ENCODE results near the gene ENG.

DNA sequence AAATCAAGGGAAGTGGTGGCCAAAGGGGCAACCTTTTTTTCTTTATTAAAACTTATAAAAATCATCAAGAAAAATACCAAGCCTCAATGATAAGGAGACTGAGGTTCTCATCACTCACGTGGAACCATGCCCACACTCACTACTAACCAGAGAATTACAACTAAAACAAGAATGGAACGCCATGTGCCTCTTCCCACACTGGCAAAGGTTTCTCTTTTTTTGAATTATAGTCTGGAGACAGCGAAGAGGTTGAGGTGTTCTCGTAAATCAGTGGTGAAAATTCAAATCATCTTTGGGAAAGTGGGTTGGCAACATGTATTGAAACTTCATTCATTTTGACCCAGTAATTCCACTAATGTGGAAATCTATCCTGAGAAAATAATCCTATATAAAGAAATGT lies 32.4 kb downstream of the ENG start:
- TF ChIP-seq, protein P1, sequence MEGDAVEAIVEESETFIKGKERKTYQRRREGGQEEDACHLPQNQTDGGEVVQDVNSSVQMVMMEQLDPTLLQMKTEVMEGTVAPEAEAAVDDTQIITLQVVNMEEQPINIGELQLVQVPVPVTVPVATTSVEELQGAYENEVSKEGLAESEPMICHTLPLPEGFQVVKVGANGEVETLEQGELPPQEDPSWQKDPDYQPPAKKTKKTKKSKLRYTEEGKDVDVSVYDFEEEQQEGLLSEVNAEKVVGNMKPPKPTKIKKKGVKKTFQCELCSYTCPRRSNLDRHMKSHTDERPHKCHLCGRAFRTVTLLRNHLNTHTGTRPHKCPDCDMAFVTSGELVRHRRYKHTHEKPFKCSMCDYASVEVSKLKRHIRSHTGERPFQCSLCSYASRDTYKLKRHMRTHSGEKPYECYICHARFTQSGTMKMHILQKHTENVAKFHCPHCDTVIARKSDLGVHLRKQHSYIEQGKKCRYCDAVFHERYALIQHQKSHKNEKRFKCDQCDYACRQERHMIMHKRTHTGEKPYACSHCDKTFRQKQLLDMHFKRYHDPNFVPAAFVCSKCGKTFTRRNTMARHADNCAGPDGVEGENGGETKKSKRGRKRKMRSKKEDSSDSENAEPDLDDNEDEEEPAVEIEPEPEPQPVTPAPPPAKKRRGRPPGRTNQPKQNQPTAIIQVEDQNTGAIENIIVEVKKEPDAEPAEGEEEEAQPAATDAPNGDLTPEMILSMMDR (IDR thresholded peaks at IDR 0.05) = no peak
- TF ChIP-seq POLR2A (IDR thresholded peaks at IDR 0.05) = no peak

Measured in lower leg skin (tissue), 3 donors.